HG02884 (cell line): Measurements from ENCODE around the gene TMIGD3.
A peak's percentile ranks its signal among the peaks of the same experiment; 100 is the strongest.

ENCODE experiments used
- ATAC-seq: cut with Tn5 transposase; IDR thresholded peaks from one replicate; pipeline ENCODE4 v1.9.1; 2021; ENCODE audit warnings: mild to moderate bottlenecking, moderate library complexity; ENCODE audit not compliant: unreplicated experiment

The TMIGD3 gene

DNA sequence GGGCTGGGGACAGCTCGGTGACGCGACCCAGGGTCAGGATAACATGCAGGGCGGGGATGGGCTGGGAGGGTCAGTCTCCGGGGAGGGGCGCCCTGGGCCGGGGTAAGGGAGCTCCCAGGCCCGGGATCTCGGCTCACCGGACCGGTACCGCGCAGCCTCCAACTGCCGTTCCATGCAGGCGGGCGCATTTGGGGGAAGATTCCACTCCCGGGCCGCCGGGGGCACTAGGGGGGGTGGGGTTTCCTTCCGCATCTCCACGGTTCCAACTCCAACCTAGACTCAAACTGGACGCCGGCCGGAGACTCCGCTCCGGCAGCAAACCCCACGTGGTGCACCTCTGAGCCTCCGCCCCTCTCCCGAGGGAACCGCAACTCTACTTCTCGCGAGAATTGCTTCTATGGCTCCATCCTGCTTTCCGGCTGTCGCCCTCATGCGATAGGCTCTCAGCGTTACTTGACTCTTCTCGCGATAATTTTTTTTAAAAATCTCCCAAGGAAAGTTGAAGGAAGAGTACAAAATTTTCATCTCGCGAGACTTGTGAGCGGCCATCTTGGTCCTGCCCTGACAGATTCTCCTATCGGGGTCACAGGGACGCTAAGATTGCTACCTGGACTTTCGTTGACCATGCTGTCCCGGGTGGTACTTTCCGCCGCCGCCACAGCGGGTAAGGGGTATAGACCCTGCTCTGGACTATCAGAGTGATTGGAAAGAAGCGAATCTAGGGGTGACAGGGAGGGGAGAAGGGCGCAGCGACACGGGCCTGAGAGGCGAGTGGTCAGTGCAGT, 54.3 kb downstream of the TMIGD3 start, which contains the start of the genes ATP5PB and WDR77:
Gene ATP5PB (plus strand): TSS at position 547 of the 785 bp plus-strand sequence. CDS start 78 bp downstream, at position 625.
Gene WDR77 (minus strand): TSS at position 339 of the 785 bp plus-strand sequence. CDS start 87 bp downstream, at position 252.
- ATAC-seq, result peak; percentile 96

DNA sequence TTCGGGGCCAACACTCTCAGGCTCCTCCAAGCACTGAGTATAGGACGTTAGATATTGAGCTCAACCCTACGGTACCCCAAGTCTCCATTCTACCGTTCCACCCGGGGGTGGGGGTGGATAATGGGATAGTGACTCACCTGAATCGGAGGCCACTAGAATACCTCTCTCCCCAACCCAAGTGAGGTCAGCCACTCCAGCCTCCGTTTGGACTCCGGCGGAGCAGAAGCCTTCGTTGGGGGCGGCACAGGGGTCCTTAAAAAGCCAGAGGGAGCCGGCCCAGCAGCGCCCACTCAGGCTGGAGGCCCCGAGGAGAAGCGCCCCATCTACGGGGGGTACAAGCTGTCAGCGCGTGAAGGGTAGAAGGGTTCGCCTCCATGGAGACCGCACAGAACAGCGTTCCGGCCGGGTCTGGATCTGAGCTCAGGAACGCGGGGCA, 54.9 kb downstream of the TMIGD3 start:
- no peak for ATAC-seq

DNA sequence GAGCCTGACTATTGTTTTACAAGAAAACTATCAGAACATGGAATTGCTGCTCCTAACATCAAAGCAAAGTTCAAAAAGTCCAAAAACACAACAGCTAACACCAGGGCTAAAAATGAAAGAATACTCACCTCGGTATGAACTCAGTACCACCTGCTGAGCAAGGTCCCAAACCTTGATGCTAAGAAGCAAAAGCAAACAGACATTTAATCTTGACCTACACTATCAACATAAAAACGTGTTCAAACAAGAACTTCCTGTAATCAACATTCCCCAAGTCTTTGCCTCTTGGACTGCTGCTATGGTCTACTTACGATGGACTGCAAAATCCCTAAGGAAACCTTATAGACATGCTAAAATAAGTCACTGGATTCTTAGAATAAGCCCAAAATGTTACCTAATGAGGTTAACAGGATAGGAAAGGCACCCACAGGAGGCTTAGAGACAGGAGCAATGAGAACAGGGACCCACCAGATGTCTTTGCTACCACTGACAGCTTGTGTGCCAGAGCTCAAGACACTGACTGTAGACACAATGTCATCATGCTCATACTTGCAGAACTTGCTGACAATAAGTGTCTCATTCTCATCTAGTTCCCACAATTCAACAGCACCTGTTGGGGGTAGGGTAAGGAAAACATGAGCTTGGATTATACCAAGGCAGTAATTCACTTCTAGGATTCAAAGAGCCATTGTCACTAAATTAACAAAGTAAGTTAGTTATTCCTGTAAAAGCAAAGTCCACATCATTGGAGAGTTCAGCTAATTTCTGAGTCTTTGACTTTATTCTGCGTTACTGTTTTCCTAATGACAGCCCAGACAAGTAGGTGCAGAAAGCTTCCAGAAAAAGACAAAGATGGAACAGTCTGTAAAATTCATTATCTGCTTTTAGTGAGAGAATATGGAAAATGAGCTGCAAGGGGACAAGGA, 56.2 kb downstream of the TMIGD3 start:
- no peak for ATAC-seq

DNA sequence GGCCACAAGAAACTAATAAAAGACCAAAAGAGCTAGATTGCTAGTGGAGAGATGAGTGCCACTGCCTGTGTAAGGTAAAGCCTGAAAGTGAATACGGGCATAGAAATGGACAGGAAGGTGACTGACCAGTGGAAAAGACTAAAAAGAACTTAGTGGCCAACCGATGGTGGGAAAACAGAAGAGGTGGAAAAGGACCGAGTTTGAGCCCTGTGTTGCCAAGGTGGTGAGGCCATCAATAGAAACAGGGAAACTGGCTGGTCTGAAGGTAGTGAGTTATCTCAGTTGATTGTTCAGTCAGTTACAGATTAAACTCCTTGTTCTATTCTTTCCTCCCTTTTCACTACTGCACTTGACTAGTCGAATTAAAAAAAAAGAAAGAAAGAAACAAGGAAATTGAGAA, 56.9 kb downstream of the TMIGD3 start:
- no peak for ATAC-seq

DNA sequence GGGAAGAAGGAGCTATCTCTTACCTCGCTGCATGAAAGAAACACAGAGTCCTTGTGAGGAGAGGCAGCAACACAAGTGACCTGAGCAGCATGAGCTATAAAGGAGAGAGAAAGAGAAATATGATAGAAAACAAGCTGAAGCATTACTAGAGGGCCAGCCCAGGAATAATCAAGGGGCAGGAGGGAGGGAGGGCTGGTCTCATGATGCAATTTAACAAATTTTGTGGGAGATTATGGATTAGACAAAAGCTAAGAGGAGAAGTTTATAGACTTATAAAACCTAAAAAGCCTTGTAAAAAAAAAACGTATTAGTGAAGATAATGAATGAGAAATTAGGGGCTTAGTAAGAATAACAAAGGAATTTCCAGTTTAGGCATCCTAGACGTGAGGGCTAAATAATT, 59.4 kb downstream of the TMIGD3 start:
- no peak for ATAC-seq

DNA sequence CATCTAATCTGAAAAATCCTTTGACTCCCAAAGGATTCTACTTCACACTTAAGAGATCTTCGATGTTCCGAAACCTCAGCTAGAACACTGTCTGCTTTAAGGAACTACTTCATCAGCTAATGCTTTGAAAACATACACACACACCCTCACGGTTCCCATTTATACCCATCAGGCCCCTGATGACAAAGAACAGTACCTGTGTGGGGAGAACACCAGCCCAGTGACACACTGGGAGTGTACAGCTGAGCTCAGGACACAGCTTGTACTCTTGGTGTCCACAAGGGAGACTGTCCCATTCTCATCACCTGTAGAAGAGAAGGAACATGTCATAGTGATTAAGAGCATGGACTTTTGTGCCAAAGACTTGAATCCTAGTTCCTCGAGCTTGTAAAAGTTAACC, 61.0 kb downstream of the TMIGD3 start:
- no peak for ATAC-seq

DNA sequence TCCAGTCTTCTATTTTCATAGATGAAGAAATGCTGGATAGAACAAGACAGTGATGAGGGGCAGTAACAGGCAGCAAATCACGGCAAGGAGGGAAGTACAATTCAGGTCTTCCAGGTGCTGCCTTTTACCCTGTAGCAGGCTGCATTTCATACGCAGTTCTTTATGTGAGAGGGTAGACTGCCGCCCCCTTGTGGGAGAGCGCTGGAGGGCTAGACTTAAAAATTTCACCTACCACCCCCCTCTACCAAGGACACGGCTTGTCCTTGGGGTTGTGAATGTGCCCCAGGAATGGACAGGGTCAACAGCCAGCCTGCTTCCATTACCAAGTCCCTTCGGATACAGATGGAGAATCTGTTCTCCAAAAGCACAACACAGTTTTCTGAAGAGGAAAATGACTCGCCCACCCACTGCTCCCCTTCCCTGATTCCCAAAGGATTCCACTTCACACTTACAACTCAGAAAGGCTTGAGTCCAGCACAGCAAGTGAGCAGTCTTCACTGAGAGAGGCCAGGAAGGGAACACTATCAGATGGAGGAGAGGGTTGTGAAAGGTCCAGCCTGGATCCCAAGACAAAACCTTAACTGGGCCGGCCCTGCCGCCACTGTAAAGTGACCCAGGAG, 61.8 kb downstream of the TMIGD3 start:
- ATAC-seq, result no peak

DNA sequence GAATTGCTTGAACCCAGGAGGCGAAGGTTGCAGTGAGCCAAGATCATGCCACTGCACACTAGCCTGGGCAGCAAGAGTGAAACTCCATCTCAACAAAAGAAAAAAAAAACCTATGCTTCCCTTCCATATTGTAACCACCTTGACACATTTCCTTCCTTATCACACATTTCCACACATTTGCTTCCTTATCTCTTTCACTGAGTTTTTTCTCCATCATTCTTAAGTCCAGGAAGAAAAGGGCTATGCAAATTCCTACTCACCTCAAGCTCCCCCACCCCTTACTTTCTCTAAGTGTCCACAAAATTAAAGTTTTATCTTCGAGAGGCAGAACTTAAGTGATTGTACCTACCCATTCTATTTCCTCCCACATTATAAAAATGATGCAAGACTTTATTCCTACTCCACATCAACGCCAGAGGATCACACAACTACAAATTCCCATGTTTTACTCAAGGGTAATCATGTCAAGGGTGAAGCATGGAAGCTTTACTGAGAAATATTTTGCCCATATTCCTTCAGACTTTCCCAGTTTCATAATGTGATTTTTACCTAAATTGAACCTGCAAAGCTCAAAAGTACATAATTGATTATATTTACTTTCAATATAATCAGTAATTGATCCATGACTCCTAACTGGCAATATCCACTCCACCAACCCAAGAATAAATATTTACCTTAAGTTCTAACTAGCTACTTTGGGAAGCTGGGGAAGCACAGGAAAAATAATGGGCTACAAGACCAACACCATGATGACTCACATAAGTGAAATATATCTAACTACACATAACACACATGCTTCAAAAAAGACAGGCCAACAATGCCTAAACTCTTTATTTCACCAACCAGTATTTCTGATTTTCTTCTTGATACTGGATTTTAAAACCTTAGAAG, 63.7 kb downstream of the TMIGD3 start:
- ATAC-seq, result no peak

DNA sequence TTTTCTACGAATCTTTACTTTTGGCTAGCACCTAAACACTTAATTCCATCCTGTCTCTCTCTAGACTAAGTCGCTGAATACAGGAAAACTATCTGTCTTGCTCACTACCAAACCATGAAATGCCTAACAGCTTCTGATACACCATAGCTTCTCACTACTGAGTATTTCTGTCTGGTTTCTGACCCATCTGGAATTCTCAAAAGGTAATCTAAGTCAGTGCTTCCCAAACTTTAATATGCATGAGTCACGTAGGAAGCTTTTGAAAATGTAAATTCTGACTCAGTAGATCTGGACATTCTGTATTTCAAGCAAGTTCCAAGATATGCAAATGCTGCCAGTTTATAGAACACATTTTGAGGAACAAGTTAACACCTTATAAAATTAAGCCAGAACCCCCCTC, 66.7 kb downstream of the TMIGD3 start:
- no peak for ATAC-seq
